Activated naive CD4-positive, alpha-beta T cell treated with anti-CD3 and anti-CD28 coated beads, Interleukin-2, amount 50 U/mL, for 24 hours (primary cell): ENCODE results near the gene TMEM140.

Source experiments
- H3K27ac Mint-ChIP-seq: one replicate; pipeline ENCODE4 v1.8.0; 2021; ENCODE audit warnings: mild to moderate bottlenecking, mixed read lengths
- H3K27me3 Mint-ChIP-seq: one replicate; pipeline ENCODE4 v1.8.0; 2021; ENCODE audit warnings: mixed read lengths
- H3K36me3 Mint-ChIP-seq: one replicate; pipeline ENCODE4 v1.8.0; 2021; ENCODE audit warnings: mixed read lengths
- H3K4me1 Mint-ChIP-seq: one replicate; pipeline ENCODE4 v1.8.0; 2021; ENCODE audit warnings: mixed read lengths
- H3K4me3 Mint-ChIP-seq: one replicate; pipeline ENCODE4 v1.8.0; 2021; ENCODE audit warnings: mild to moderate bottlenecking, mixed read lengths
- H3K9me3 Mint-ChIP-seq: one replicate; pipeline ENCODE4 v1.8.0; 2021; ENCODE audit warnings: mixed read lengths

Gene TMEM140

GRCh38 chr7:135178364-135178763 is 30.5 kb downstream of the TMEM140 start:
- Mint-ChIP-seq H3K27ac (no peak overlapping the region), H3K36me3 (peaks cover 29% of the 10 kb centered on the region), H3K4me1 (no peaks in the 10 kb centered on the region), H3K4me3 (no peak overlapping the region), H3K9me3 (peaks cover 7% of the 10 kb centered on the region), H3K27me3 (no peaks in the 10 kb centered on the region)

DNA sequence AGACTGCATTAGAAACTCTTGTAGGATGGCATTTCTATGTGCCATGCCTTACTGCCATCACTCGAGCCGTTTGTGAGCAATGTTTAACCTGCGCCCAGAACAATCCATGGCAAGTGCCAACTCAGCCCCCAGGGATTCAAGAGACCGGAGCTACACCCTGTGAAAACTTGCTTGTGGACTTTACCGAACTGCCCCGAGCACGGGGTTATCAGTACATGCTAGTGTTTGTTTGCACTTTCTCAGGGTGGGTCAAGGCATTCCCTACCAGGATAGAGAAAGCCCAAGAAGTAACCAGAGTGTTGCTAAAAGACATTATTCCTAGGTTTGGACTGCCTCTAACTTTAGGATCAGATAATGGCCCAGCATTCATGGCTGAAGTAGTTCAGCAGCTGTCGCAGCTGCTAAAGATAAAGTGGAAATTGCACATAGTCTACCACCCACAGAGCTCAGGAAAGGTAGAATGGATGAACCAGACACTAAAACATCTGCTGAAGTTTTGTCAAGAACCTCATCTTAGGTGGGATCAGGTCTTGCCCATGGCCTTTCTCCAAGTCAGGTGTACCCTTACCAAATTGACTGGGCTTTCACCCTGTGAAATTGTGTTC is 31.6 kb downstream of the TMEM140 start:
- Mint-ChIP-seq H3K4me3 (no peak overlapping the region), H3K4me1 (no peaks in the 10 kb centered on the region), H3K27ac (no peak overlapping the region), H3K27me3 (no peaks in the 10 kb centered on the region), H3K36me3 (peaks cover 40% of the 10 kb centered on the region), H3K9me3 (peaks cover 11% of the 10 kb centered on the region)

GRCh38 chr7:135180122-135180521 is 32.2 kb downstream of the TMEM140 start:
- no peaks in the 10 kb centered on the region for H3K27me3 Mint-ChIP-seq
- no peaks in the 10 kb centered on the region for H3K4me1 Mint-ChIP-seq
- H3K9me3 Mint-ChIP-seq: peaks cover 11% of the 10 kb centered on the region
- peaks cover 42% of the 10 kb centered on the region for H3K36me3 Mint-ChIP-seq
- H3K4me3 Mint-ChIP-seq: no peak overlapping the region
- H3K27ac Mint-ChIP-seq: no peak overlapping the region

DNA sequence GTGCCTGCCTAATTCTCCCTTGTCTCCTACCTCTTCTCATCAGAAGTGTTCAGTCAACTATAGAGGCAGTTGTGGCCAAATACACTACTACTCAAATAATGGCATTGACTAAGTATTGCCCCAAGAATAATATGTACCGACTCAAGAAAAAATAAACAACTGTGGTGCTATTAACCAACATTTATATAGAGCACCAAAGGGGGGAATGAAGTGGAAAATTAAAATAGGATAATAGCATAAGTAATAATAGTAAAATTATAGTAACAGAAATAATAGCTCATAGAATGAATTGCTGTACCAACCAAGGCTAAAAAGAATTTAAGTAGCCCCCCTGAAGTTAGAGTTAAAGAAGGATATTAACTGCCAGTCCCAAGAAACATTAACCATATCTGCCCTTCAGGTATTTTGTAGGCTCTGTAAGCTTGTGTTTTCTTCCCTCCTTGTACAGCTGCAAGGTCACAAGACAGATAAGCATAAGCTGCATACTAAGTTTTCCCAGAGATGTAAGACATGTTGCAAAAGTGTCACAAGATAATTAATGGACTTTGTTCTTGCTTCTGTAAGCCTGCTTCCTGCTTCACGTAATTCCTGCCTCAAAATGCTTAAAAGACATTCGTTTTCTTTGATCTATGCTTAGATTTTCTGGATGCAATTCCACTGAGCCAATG is 33.5 kb downstream of the TMEM140 start:
- H3K27ac Mint-ChIP-seq: no peak overlapping the region
- peaks cover 11% of the 10 kb centered on the region for H3K9me3 Mint-ChIP-seq
- no peaks in the 10 kb centered on the region for H3K4me1 Mint-ChIP-seq
- H3K4me3 Mint-ChIP-seq: no peak overlapping the region
- peaks cover 46% of the 10 kb centered on the region for H3K36me3 Mint-ChIP-seq
- H3K27me3 Mint-ChIP-seq: no peaks in the 10 kb centered on the region

GRCh38 chr7:135181929-135182678 is 34.2 kb downstream of the TMEM140 start:
- Mint-ChIP-seq H3K36me3 (peaks cover 46% of the 10 kb centered on the region), H3K4me1 (no peaks in the 10 kb centered on the region), H3K4me3 (no peak overlapping the region), H3K9me3 (peaks cover 11% of the 10 kb centered on the region), H3K27me3 (no peaks in the 10 kb centered on the region), H3K27ac (no peak overlapping the region)

DNA sequence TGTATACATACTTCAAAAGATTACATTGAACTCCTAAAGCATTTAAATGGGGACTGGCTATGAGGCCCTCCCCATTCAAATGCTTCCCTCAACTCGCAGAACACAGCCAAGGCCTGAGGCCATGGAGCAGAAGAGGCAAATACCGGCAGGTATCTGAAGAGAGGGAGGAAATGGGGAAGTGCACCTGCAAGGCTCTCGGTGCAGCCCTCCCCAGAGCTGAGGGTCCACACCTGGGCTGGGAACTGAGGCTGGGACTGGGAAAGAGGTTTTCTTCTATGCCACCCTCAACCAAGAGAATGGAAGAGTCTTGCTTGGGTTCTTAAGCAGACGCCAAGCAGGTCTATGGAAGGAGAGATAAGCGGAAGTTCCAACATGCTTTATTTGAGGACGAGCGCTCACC is 35.6 kb downstream of the TMEM140 start:
- Mint-ChIP-seq H3K27me3 (no peaks in the 10 kb centered on the region), H3K36me3 (peaks cover 51% of the 10 kb centered on the region), H3K27ac (no peak overlapping the region), H3K9me3 (peaks cover 11% of the 10 kb centered on the region), H3K4me3 (no peak overlapping the region), H3K4me1 (no peaks in the 10 kb centered on the region)

GRCh38 chr7:135184254-135184841 is 36.5 kb downstream of the TMEM140 start:
- Mint-ChIP-seq H3K4me3 (no peak overlapping the region), H3K36me3 (peaks cover 45% of the 10 kb centered on the region), H3K4me1 (no peaks in the 10 kb centered on the region), H3K9me3 (peaks cover 11% of the 10 kb centered on the region), H3K27me3 (no peaks in the 10 kb centered on the region), H3K27ac (no peak overlapping the region)

DNA sequence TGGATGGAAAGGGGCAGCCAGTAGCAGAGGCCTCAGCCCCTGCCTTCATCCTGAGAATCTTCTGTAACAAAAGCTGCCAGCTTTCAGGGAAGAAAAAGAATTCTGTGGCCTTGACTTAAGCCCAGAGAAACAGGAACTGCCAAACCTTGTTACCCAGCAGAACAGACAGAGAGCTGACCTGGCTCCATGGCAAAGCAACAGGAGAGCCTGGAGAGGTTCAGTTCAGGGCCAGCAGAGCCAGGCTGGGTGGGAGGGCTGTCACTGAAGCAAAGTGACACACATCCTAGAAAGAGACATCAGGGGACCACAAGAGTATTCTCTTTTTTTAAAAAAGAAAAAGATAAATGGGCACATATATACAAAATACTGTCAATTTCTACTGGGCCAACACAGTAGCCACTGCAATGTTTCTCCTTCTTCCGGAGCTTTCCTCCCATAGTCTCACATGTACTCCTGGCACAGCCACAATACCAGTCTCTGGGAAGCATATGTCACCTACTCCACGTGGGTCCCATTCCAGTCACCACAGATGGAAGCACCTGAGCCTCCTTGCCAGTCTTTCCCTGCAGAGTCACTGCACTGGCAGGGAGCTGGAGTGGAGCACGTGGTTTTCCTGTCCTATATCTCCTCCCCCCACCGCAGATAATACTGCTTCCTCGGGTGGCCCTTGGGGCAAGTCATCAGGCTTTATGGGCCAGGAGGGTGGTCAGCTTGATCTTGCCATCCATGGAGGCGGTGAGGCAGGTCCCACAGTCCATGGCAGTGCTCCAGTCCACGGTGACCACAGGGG is 37.8 kb downstream of the TMEM140 start:
- Mint-ChIP-seq H3K36me3 (peaks cover 50% of the 10 kb centered on the region), H3K27me3 (no peaks in the 10 kb centered on the region), H3K4me1 (no peaks in the 10 kb centered on the region), H3K9me3 (peaks cover 4% of the 10 kb centered on the region), H3K27ac (no peak overlapping the region), H3K4me3 (no peak overlapping the region)

DNA sequence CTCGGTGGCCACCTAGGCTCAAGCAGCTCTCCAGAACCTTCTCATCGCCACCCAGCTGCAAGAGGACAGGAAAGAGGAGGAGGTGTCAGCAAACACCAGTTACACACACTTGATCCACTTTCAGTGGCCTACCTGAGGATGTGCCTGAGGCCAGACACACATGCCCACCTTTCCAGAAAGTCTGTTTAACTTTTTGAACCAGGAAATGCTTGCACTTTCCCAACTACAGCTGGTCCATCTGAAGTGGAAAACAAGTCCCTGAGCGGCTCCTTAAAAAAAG is 38.3 kb downstream of the TMEM140 start:
- Mint-ChIP-seq H3K27me3 (no peaks in the 10 kb centered on the region), H3K36me3 (peaks cover 52% of the 10 kb centered on the region), H3K27ac (no peak overlapping the region), H3K9me3 (peaks cover 4% of the 10 kb centered on the region), H3K4me3 (no peak overlapping the region), H3K4me1 (no peaks in the 10 kb centered on the region)

- H3K36me3 Mint-ChIP-seq: peaks cover 46% of the 10 kb centered on the region
- no peaks in the 10 kb centered on the region for H3K4me1 Mint-ChIP-seq
- H3K27ac Mint-ChIP-seq: no peak overlapping the region
- H3K9me3 Mint-ChIP-seq: peaks cover 4% of the 10 kb centered on the region
- H3K27me3 Mint-ChIP-seq: no peaks in the 10 kb centered on the region
- H3K4me3 Mint-ChIP-seq: no peak overlapping the region
Measured at GRCh38 chr7:135186841-135187253, 39.0 kb downstream of the TMEM140 start.

- Mint-ChIP-seq H3K36me3 (peaks cover 45% of the 10 kb centered on the region), H3K27ac (no peak overlapping the region), H3K4me1 (no peaks in the 10 kb centered on the region)
Measured at GRCh38 chr7:135188298-135188984, 40.6 kb downstream of the TMEM140 start.

GRCh38 chr7:135189221-135189662 is 41.4 kb downstream of the TMEM140 start:
- H3K27me3 Mint-ChIP-seq: no peaks in the 10 kb centered on the region
- no peaks in the 10 kb centered on the region for H3K9me3 Mint-ChIP-seq
- H3K4me1 Mint-ChIP-seq: no peaks in the 10 kb centered on the region
- H3K4me3 Mint-ChIP-seq: no peak overlapping the region
- peaks cover 40% of the 10 kb centered on the region for H3K36me3 Mint-ChIP-seq
- H3K27ac Mint-ChIP-seq: no peak overlapping the region

More at GRCh38 chr7:135188298-135188984, 40.6 kb downstream of the TMEM140 start:
- Mint-ChIP-seq H3K4me3 (no peak overlapping the region), H3K27me3 (no peaks in the 10 kb centered on the region), H3K9me3 (peaks cover 3% of the 10 kb centered on the region)

GRCh38 chr7:135189961-135190360 is 42.1 kb downstream of the TMEM140 start:
- H3K4me3 Mint-ChIP-seq: no peak overlapping the region
- H3K36me3 Mint-ChIP-seq: peaks cover 39% of the 10 kb centered on the region
- no peaks in the 10 kb centered on the region for H3K4me1 Mint-ChIP-seq
- no peaks in the 10 kb centered on the region for H3K9me3 Mint-ChIP-seq
- no peaks in the 10 kb centered on the region for H3K27me3 Mint-ChIP-seq
- peak overlapping the region; percentile 59 for H3K27ac Mint-ChIP-seq

DNA sequence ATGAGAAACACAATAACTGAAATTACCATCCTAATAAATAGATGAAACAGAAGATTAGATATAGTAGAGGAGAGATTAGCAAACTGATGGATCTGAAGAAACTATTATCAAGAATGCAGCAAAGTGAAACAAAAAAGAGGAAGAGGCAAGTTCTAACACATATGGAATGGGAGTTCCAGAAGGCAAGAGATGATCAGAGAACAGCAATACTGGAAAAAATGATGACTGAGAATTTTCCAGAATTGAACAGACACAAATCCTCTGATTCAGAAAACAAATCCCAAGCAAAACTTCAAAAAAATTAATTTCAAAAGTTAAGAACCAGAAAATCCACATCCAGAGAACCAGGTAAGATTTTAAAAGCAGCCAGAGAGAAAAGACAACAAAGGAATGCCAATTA is 42.8 kb downstream of the TMEM140 start:
- Mint-ChIP-seq H3K27ac (peak overlapping the region; percentile 71), H3K9me3 (no peaks in the 10 kb centered on the region), H3K4me3 (peak overlapping the region; percentile 15), H3K27me3 (no peaks in the 10 kb centered on the region), H3K36me3 (peaks cover 38% of the 10 kb centered on the region), H3K4me1 (no peaks in the 10 kb centered on the region)
